HG03066 (cell line): ENCODE results near the gene SOCS7.

Source experiments
- ATAC-seq: cut with Tn5 transposase; IDR thresholded peaks from one replicate; pipeline ENCODE4 v1.9.1; 2021; ENCODE audit warnings: low read depth; ENCODE audit not compliant: unreplicated experiment

The SOCS7 gene

GRCh38 chr17:38351412-38352222 lies at the start of gene SOCS7:
TSS of gene SOCS7 (plus strand) at chr17:38351844. CDS start at chr17:38352053, 209 bp downstream.
- peak; percentile 86 for ATAC-seq

- no peak for ATAC-seq
Measured at GRCh38 chr17:38315497-38315896, 36.1 kb upstream of the SOCS7 start.

GRCh38 chr17:38317081-38317480 lies 34.6 kb upstream of the SOCS7 start:
- ATAC-seq = no peak

GRCh38 chr17:38320482-38320881 lies 31.2 kb upstream of the SOCS7 start:
- no peak for ATAC-seq

- ATAC-seq = no peak
Measured at GRCh38 chr17:38322156-38322779, 29.4 kb upstream of the SOCS7 start.

GRCh38 chr17:38322897-38323296 lies 28.7 kb upstream of the SOCS7 start:
- ATAC-seq = no peak

- ATAC-seq = no peak
Measured at GRCh38 chr17:38324141-38324697, 27.4 kb upstream of the SOCS7 start.

GRCh38 chr17:38324772-38325171 lies 26.9 kb upstream of the SOCS7 start:
- no peak for ATAC-seq

GRCh38 chr17:38325221-38325851 lies 26.3 kb upstream of the SOCS7 start:
- no peak for ATAC-seq

GRCh38 chr17:38326996-38327792 lies 24.4 kb upstream of the SOCS7 start:
- no peak for ATAC-seq

- ATAC-seq = no peak
Measured at GRCh38 chr17:38327936-38328335, 23.7 kb upstream of the SOCS7 start.

GRCh38 chr17:38328620-38329019 lies 23.0 kb upstream of the SOCS7 start:
- ATAC-seq = no peak

- no peak for ATAC-seq
Measured at GRCh38 chr17:38329284-38329683, 22.4 kb upstream of the SOCS7 start.

- ATAC-seq = no peak
Measured at GRCh38 chr17:38329808-38330730, 21.6 kb upstream of the SOCS7 start.

GRCh38 chr17:38330941-38331411 lies 20.7 kb upstream of the SOCS7 start:
- no peak for ATAC-seq

GRCh38 chr17:38332735-38333134 lies 18.9 kb upstream of the SOCS7 start:
- no peak for ATAC-seq

- no peak for ATAC-seq
Measured at GRCh38 chr17:38333635-38334295, 17.9 kb upstream of the SOCS7 start.

GRCh38 chr17:38334480-38335364 lies 16.9 kb upstream of the SOCS7 start:
- no peak for ATAC-seq
